NCI-H226 (cell line): ENCODE results near the gene PSTPIP2.
"Not testable (repeated sequence)": the region's sequence is repeated elsewhere in the genome, so short reads cannot be mapped to it uniquely, and the experiment has no call there.

ENCODE experiments used
- DNase-seq: peaks from one replicate; pipeline ENCODE4 v3.0.0-alpha.2; 2015

PSTPIP2 gene

DNA sequence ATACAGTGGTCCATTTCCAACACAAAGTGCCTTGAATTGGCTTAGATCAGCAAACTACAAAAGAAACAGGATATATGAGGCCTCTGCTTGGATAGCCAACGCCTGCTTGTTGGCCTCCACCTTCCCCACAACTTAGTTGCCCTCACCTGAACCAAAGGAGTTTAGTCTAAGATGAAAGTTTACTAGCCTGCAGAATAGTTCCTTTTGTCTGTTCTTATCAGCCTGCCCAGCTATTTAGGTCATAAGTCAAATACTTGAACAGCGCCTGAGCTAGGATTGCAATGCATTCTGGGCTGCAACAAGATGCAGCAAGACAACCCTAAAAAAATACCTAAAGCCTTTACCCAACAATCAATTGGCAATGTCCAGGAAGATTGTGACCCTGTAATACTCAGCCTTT lies 91.8 kb downstream of the PSTPIP2 start:
- no peak for DNase-seq

DNA sequence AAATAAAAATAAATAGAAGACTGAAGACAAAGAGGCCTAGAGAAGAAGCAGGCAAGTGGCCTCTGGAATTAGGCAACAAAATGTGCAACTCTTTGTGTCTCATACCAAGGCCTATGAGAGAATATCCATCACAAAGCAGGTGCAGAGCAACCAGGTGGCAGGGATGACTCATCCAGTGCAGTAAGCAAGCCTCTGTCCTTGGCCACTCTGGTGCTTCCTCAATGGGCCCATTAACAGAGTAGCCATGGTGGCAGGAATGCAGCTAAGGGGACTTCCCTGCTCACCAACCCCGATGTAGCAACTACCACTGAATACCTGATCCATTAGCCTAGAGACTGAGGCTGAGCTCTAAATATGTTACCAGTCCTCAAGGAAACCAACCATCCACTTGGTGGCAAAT lies 94.0 kb downstream of the PSTPIP2 start:
- no peak for DNase-seq

DNA sequence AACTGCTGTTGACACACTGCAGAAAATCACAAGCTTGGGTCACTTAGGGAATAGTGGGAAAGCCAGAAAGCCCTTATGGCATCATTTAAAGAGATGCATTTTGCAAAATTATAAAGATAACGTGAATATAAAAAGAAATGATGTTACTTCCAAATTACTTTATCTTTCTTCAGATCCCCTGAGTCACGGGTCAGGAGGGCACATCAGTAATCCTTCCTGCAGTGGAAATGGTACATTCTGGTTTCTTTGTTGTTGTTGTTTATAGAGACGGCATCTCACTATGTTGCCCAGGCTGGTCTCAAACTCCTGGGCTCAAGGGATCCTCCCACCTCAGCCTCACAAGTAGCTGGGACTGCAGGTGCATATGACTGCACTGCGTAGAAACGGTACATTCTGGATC lies 95.1 kb downstream of the PSTPIP2 start:
- DNase-seq: no peak

DNA sequence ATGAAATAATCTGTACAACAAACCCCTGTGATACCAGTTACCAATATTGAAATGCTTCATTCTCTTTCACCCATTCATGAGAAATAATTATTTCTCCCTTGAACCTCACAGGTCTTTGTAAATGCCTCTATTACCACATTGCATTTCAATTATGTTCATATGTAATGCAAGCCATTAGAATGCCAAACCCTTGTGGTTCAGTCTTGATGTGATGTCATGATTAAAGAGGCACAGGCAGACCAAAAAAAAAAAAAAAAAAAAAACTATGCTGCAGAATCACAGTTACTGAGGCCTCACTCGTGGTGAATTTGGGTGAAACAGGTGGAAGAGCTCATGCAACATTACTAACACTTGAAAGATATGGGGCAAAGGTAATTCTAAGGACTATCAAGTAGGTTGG lies 95.5 kb downstream of the PSTPIP2 start:
- no peak for DNase-seq

DNA sequence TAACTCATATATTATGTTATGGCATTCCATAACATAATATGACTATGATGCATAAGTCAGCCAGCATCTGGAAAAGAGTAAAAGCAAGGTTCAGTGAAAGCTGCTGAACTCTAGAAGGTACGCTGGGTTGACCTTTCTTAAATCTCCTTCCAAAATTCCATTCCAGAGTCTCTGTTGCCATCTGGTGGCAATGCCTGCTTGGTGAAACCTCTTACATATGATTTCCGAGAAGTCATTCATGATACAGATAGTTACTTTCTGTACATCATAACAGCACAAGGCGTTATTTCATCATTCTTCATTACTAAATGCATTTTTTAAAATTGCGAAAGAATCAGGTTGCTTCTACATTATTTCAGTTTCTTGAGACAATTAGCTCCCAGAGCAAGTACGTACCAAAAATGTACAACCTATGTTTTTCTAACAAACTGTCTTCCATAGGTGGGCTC lies 97.9 kb downstream of the PSTPIP2 start:
- peak; percentile 26 for DNase-seq

DNA sequence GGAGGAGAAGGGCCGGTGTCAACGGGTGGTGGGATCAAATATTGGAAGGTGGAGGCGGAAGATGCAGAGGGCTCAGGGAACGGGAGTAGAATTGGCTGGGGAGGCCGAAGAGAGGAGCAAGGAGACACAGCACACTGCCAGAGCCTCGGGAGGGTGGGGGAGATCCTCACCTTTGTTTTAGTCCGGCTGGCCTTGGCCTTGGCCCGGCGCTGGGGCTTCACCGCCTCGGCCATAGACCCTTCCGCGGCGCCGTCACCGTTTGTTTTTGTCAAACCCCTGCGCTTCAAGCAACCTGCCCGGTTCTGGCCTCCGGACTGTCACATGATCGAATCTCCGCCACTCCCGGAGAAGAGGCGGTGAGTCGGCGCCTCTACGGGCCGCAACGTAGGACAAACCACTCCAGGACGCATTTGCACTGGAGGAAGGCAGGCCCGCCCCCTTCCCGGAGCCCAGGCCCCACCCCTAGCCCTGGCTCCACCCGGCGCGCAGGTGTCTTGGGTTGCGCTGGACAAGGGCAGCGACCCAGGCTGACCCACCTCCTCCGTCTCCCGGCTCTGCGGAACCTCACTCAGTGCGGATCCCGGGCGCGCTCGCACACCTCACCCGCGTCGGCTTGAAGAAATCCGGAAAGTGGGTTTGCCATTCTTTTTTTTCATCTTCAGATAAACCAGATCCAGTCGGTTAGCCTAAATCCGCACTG lies 104.9 kb downstream of the PSTPIP2 start, which contains the start of gene EPG5:
EPG5 (minus strand) TSS at position 323 of the 700 bp plus-strand sequence; CDS start at position 233, 90 bp downstream.
- peak; percentile 89 for DNase-seq

DNA sequence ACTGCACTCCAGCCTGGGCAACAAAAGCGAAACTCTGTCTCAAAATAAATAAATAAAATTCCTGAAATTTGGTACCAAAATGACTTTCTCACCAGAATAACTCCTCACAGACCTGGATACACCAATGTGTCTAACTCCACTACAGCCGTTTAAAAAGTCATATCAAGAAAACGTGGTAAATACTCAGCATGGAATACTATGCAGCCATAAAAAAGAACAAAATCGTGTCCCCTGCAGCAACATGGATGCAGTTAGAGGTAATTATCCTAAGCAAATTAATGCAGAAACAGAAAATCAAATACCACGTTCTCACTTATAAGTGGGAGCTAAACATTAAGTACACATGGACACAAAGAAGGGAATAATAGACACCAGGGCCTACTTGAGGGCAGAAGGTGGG lies 107.1 kb downstream of the PSTPIP2 start:
- not testable (repeated sequence) for DNase-seq

DNA sequence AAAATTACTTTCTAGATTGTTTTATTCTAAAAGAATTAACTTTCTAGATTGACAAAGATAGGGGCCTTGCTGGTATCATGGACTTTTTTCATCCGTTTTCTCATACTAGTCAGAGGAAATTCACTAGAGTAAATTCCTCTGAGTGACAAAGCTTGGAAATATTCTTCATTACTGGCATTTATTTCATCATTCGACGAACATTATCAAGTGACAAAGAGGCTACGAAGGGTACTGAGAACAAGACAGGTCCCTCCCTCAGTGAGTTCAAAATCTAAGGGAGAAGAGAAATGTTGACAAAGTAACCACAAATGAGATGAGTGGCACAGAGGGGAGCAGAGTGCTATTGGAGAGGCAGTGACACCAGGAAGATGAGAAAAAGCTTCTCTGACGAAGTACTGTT lies 109.2 kb downstream of the PSTPIP2 start:
- peak; percentile 70 for DNase-seq

DNA sequence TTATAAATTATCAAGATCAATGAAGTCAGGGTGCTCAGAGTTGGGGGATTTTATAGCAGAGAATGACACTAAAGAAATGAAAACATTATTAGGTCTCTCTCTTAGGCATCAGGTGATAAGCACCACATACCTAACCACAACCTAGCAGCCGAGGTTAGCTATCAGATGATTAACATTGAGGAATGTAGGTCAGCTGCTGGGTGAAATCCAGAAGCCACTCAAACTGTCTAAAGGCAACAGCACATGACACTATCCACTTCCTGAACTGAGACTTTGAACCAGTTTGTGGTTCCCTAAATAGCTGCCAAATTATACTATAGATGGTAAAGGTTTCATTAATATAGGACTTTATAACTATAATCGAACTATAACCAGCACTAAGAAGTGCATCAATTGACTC lies 109.6 kb downstream of the PSTPIP2 start:
- peak; percentile 89 for DNase-seq

DNA sequence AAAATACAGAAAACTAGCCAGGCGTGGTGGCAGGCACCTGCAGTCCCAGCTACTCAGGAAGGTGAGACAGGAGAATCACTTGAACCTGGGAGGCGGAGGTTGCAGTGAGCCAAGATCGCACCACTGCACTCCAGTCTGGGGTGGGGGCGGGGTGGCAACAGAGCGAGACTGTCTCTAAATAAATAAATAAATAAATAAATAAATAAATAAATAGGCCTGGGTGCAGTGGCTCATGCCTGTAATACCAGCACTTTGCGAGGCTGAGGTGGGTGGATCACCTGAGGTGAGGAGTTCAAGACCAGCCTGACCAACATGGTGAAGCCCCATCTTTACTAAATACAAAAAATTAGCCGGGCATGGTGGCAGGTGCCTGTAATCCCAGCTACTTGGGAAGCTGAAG lies 112.6 kb downstream of the PSTPIP2 start:
- DNase-seq: not testable (repeated sequence)

DNA sequence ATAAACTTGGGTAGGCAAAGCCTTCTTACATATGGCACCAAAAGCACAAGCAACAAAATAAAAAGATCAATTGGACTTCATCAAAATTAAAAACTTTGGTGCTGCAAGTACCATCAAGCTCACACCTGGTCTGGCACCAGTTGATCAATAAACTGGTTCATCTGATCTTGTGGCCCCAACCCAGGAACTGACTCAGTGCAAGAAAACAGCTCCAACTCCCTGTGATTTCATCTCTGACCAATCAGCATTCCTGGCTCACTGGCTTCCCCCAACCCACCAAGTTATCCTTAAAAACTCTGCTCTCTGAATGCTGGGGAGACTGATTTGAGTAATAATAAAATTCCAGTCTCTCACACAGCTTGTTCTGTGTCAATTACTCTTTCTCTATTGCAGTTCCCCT lies 113.3 kb downstream of the PSTPIP2 start:
- peak; percentile 12 for DNase-seq

DNA sequence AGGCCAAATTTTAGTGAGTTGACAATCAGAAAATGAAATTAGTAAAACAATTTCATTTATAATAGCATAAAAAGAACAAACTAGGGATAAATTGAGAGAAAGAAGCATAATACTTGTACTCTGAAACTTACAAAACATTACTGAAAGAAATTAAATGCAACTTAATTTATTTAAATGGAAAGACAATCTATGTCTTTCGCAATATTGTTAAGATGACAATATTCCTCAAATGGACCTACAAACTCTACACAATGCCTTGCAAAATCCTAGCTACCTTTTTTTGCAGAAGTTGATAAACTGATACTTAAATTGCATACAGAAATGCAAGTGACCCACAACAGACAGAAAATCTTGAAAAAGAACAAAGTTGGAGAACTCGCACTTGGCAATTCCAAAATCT lies 114.0 kb downstream of the PSTPIP2 start:
- DNase-seq: no peak

DNA sequence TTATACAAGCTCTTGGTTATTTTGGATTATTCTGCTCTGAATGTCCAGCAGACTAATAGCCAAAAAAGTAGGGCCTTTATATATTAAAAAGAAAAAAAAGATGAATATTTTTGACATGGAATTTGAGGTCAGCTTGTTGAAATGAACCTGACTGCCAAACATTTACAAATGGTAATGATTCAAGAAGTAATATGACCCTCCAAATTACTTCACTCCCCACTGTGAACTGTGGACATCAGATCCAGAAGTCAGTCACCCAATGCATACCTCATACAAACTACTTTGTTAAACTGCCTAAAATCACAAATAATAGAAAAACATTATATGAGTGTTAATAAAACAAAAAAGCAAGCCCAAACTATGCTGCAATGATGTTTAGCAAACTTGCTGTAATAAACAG lies 115.0 kb downstream of the PSTPIP2 start:
- peak; percentile 16 for DNase-seq

DNA sequence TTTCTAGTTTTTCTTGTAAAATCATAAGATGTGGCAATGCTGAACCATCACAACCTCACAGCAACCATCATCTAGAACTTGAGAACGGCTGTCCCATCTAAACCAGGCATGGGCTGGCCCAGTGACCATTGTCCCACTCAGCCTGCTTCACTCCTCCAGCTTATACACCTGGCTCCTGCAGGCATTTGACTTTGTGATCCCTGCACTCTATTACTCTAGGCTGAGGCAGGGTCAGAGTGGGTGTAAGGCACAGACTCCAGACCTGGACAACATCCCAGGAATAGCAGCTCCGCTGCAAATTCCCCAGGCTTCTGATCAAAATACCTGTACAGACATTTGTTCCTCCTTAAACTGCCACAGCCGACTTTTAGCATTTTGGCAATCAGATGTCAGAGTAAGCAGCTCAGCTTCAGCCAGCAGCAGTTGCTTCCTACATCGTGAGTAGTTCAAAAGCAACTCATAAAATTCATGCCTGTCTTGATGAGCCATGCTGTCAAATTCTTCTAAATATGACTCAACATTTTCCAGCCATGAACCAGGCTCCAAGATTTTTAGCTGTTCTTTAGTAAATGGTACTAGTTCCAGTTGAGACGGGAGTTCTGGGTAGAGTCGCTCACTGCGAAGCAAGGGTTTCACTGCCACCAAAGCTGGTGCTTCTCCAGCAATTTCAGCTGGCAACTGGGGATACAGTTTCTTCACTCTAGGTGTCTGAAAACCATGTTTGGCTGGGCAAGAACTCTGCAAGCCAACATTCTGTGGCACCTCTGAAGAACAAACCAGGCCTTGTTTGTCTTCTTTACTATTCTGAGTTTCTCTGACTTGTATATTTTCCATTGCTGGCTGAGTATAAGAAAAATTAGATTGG lies 117.8 kb downstream of the PSTPIP2 start:
- peak; percentile 72 for DNase-seq

DNA sequence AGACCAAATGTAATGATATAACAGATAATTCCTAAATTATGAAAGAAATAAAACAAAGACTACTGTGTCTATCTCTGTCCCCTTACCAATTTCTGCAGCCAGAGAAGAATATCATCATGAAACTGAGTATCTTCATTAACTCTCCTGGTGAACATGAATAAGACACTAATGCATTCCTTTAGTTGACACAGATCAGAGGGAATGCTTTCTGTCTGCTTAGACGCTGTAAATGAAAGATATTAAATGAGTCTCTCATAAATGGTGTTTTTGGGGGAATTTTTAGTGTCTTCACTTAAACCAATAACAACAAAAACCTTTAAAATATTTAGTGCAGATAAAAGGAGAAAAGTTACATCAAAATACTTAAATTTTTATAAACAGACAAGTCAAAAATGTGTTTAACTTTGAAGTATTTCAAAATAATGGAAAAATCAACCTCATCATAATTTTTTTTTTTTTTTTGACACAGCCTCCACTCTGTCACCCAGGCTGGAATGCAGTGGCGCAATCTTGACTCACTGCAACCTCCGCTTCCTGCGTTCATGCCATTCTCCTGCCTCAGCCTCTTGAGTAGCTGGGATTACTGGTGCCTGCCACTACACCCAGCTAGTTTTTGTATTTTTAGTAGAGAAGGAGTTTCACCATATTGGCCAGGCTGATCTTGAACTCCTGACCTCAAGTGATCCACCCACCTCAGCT lies 120.9 kb downstream of the PSTPIP2 start:
- peak; percentile 77 for DNase-seq

DNA sequence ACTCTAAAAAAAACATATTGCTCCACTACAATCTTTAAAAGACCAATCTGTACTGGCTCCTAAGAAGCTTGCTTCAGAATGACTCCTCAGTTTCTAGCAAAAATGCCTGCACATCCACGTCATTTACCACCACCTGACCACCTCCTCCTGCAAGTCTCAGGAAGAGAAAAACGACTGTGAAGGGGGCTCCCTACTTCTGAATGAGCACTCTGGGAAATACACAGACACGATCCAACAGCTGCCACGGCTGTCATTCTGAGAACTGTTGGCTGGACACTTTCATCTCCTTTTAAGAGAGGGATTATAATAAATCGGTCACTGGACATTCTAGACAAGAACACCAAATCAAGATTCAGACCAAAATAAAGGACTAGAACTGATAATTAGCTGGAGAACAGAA lies 126.4 kb downstream of the PSTPIP2 start:
- DNase-seq: no peak

DNA sequence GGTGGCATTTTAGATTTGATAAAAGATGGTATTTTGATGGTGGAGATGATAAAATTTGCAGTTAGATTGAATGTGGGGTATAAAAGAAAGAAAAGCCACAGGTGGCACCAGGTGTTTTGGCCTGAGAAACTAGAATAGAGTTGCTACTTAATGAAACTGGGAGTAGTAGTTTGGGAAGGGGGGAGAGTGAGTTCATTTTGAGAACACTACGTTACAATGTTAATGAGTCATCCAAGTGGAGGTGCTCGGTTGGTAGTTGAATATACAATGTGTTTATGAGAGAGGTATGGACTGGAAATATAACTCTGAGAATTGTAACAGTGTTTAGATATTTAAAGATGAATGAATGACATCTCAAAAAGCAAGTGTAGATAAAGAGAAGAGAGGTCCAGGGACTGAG lies 131.3 kb downstream of the PSTPIP2 start:
- no peak for DNase-seq

DNA sequence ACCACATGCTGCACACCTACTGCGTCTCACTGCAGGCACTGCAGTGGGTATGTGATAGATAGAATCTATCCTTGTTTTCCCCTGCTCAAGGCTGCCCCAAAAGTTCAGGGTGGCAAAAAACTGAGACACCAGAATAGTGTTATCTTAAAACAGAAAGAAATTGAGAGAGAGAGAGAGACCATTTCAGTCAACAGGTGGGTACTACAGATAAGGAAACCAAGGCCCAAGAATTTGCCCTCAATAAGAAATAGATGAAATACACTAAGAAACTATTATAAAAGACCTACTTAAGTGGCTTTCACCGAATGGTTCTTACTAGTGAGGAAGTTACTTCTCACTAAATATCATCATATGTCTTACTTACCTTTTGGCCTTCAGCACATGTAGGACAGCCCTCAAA lies 132.8 kb downstream of the PSTPIP2 start:
- no peak for DNase-seq

DNA sequence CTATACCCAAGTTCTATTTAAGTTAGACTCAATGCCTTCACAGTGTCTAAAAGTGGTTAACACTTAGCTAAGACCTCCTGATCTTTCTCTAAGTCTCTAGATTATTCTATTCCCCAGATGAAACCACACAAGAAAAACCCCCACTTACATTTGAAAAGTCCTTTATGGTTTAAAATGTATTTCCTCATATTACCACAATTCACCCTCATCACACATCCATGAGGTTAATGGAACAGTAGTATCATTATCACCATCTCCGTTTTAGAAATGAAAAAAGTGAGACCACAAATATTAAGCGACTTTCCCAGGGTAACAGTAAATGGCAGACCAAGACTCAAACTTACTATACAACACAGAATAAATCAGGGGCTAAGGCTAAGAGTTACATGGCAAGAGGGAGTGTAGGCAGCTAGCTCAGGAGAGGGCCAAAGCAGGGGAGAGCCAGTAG lies 133.5 kb downstream of the PSTPIP2 start:
- no peak for DNase-seq

DNA sequence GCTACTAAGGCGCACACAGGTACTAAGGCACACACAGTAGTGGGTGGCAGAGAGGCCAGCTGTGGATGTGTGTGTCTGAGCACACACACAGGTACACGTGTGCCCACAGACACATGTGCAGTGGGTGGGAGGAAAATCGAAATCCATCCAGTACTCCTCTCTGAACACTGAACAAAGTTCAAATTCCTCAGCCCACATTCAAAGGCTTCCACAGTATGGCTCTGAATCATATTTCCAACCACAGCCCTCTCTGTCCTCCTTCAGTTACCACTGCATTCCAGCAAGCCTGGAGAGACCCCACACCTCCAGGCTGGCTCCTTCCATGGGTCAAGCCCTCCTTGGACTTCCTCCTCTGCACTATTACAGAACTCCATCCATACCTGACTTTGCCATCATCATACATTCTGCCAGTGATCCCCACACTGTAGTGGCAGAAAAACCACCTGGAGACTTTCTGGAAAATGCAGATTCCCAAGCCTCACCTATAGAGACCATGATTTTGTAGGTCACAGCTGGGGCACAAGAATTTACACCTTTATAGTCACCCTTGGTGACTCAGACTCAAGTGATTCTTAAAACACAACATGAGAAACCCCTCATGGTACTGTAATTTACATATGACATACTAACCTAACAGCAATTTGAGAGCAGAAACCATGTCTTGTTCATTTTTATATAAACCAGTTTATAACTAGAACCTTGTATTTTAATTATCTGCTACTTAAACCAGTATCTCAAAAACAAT lies 136.3 kb downstream of the PSTPIP2 start:
- DNase-seq: peak; percentile 21
